Stimulated activated CD4-positive, alpha-beta T cell treated with anti-CD3 and anti-CD28 coated beads, Interleukin-15, amount 100 ng/mL, for 48 hours (primary cell): ENCODE measurements around the gene DDX4.

Experiments used
- DNase-seq, 2 donors: peaks; one replicate each; pipeline ENCODE4 v3.0.0-alpha.2; 2020; ENCODE audit warnings: low read depth in 2 of 2

DDX4 gene

GRCh38 chr5:55821731-55822512 is 84.1 kb downstream of the DDX4 start:
- DNase-seq = no peak

GRCh38 chr5:55823151-55823796 is 85.4 kb downstream of the DDX4 start:
- no peak for DNase-seq

GRCh38 chr5:55829956-55830355 is 92.1 kb downstream of the DDX4 start:
- no peak for DNase-seq

GRCh38 chr5:55832446-55832845 is 94.6 kb downstream of the DDX4 start:
- DNase-seq = no peak

GRCh38 chr5:55836191-55836590 is 98.3 kb downstream of the DDX4 start:
- DNase-seq = no peak

- no peak for DNase-seq
Observed at GRCh38 chr5:55841976-55842375, 104.1 kb downstream of the DDX4 start.

- no peak for DNase-seq
Observed at GRCh38 chr5:55847837-55848236, 110.0 kb downstream of the DDX4 start.

GRCh38 chr5:55848783-55849182 is 110.9 kb downstream of the DDX4 start:
- DNase-seq = no peak

- DNase-seq = no peak
Observed at GRCh38 chr5:55850839-55851674, 113.2 kb downstream of the DDX4 start, which contains the start of gene IL31RA. Gene IL31RA (plus strand): TSS chr5:55851357. CDS start chr5:55851571, 214 bp downstream.

GRCh38 chr5:55851675-55851979 is 113.8 kb downstream of the DDX4 start:
- no peak for DNase-seq

- no peak for DNase-seq
Observed at GRCh38 chr5:55852503-55852902, 114.6 kb downstream of the DDX4 start.

GRCh38 chr5:55853041-55853670 is 115.3 kb downstream of the DDX4 start:
- no peak for DNase-seq

GRCh38 chr5:55853818-55854217 is 116.0 kb downstream of the DDX4 start:
- no peak for DNase-seq

- no peak for DNase-seq
Observed at GRCh38 chr5:55855509-55855908, 117.6 kb downstream of the DDX4 start.

- DNase-seq = no peak
Observed at GRCh38 chr5:55856516-55857246, 118.8 kb downstream of the DDX4 start.

- DNase-seq = no peak
Observed at GRCh38 chr5:55857247-55857640, 119.4 kb downstream of the DDX4 start.

- no peak for DNase-seq
Observed at GRCh38 chr5:55858104-55858503, 120.2 kb downstream of the DDX4 start.

GRCh38 chr5:55860288-55860687 is 122.4 kb downstream of the DDX4 start:
- no peak for DNase-seq

GRCh38 chr5:55860709-55861108 is 122.8 kb downstream of the DDX4 start:
- no peak for DNase-seq

- DNase-seq = no peak
Observed at GRCh38 chr5:55864606-55865541, 127.0 kb downstream of the DDX4 start.
